ENCODE results near the gene HACD3.

HACD3 gene

DNA sequence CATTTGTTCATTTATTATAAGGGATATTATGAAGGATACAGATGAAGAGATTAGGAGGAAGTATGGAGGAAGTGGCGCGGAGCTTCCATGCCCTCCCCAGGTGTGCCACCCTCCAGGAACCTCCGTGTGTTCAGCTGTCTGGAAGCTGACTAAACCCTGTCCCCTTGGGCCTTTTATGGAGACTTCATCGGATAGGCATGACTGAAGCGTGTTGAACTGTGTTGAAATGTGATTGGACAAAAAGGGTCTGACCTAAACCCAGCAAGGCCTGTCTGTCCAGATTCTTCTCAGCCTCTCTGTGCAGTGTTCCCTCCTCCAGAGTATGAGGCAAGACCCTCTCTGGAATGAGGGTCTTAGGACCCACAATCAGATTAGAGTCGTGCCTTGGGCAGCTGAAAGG is 31.7 kb downstream of the HACD3 start:
- H3K36me3 ChIP-seq (ENCODE audit: control insufficient read depth in 2 of 2, insufficient read depth in 2 of 2, low read length in 2 of 2) = peaks cover 18 to 29% of the 10 kb centered on the region in 2 donors
- H3K4me1 ChIP-seq (ENCODE audit: control insufficient read depth in 2 of 2, insufficient read depth in 2 of 2, low read length in 2 of 2) = no peaks in the 10 kb centered on the region
- no peaks in the 10 kb centered on the region for H3K9me3 ChIP-seq (ENCODE audit: control insufficient read depth in 2 of 2, low read length in 2 of 2)
- H3K27ac ChIP-seq (ENCODE audit: low read depth in 2 of 2, low read length in 2 of 2) = no peak overlapping the region
- no peak overlapping the region for H3K9ac ChIP-seq (ENCODE audit: low read depth in 1 of 2, low read length in 2 of 2)
- no peak overlapping the region for H3K4me3 ChIP-seq (ENCODE audit: low read length in 2 of 2)
- H3K27me3 ChIP-seq (ENCODE audit: control insufficient read depth in 2 of 2, insufficient read depth in 2 of 2, low read length in 2 of 2) = no peaks in the 10 kb centered on the region

DNA sequence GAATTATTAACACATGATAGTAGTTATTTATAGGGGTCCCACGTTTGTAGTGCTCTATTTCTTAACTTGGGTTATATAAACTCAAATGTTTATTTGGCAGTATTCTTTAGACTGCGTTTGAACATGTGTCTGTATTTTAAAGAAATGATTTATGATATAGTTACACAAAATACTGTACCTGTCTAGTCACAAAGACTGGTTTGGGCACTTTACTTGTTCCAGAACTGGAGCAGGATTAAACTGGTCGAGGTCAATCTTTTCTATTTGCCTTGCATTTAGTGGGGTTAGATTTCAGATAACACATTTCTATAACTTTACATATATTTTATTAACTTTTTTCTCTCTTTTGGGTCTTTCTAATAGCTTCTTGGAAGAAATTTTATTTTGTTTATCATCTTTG is 39.5 kb downstream of the HACD3 start:
- H3K4me1 ChIP-seq (ENCODE audit: control insufficient read depth in 2 of 2, insufficient read depth in 2 of 2, low read length in 2 of 2) = no peaks in the 10 kb centered on the region
- no peak overlapping the region for H3K9ac ChIP-seq (ENCODE audit: low read depth in 1 of 2, low read length in 2 of 2)
- peaks cover 0 to 14% of the 10 kb centered on the region in 2 donors for H3K36me3 ChIP-seq (ENCODE audit: control insufficient read depth in 2 of 2, insufficient read depth in 2 of 2, low read length in 2 of 2)
- H3K4me3 ChIP-seq (ENCODE audit: low read length in 2 of 2) = no peak overlapping the region
- no peak overlapping the region for H3K27ac ChIP-seq (ENCODE audit: low read depth in 2 of 2, low read length in 2 of 2)
- no peaks in the 10 kb centered on the region for H3K9me3 ChIP-seq (ENCODE audit: control insufficient read depth in 2 of 2, low read length in 2 of 2)
- no peaks in the 10 kb centered on the region for H3K27me3 ChIP-seq (ENCODE audit: control insufficient read depth in 2 of 2, insufficient read depth in 2 of 2, low read length in 2 of 2)

DNA sequence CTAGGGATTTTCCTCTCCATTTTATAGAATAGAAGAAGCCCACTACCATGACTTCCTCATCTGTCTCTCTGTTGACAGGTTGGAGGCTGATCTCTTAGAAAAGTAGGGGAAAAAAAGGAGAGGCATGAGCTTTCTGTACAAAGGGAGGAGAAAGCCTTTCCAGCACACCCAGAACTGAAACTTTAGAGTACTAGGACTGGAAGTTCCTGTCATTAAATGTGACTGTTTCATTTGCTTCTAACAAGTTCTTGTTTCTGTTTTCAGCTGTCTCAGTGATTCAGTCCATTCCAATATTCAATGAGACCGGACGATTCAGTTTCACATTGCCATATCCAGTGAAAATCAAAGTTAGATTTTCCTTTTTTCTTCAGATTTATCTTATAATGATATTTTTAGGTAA is 41.7 kb downstream of the HACD3 start:
- Histone ChIP-seq H3K36me3 (ENCODE audit: control insufficient read depth in 2 of 2, insufficient read depth in 2 of 2, low read length in 2 of 2) (peaks cover 0 to 15% of the 10 kb centered on the region in 2 donors), H3K4me3 (ENCODE audit: low read length in 2 of 2) (no peak overlapping the region), H3K9me3 (ENCODE audit: control insufficient read depth in 2 of 2, low read length in 2 of 2) (no peaks in the 10 kb centered on the region), H3K4me1 (ENCODE audit: control insufficient read depth in 2 of 2, insufficient read depth in 2 of 2, low read length in 2 of 2) (no peaks in the 10 kb centered on the region), H3K9ac (ENCODE audit: low read depth in 1 of 2, low read length in 2 of 2) (no peak overlapping the region), H3K27ac (ENCODE audit: low read depth in 2 of 2, low read length in 2 of 2) (no peak overlapping the region), H3K27me3 (ENCODE audit: control insufficient read depth in 2 of 2, insufficient read depth in 2 of 2, low read length in 2 of 2) (no peaks in the 10 kb centered on the region)

DNA sequence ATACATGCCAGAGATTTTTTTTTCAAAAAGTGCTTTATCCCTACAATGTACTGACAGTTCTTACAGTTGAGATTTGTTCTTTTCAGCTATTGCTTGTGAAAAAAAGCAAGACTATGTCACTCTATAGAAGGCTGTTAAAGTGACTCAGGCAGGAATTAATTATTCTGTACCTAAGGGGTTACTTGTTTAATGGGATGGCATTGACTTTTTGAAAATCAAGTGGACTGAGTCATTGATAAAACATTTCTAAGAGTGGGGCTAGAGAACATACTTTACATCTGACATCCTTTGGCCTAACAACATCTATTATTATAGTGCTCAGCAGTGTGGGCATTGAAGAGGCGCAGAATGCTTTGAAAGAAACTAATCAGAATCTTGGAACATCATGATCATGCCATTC is 46.4 kb downstream of the HACD3 start:
- Histone ChIP-seq H3K27ac (ENCODE audit: low read depth in 2 of 2, low read length in 2 of 2) (no peak overlapping the region), H3K36me3 (ENCODE audit: control insufficient read depth in 2 of 2, insufficient read depth in 2 of 2, low read length in 2 of 2) (peaks cover 37 to 47% of the 10 kb centered on the region in 2 donors), H3K27me3 (ENCODE audit: control insufficient read depth in 2 of 2, insufficient read depth in 2 of 2, low read length in 2 of 2) (no peaks in the 10 kb centered on the region), H3K9ac (ENCODE audit: low read depth in 1 of 2, low read length in 2 of 2) (no peak overlapping the region), H3K4me1 (ENCODE audit: control insufficient read depth in 2 of 2, insufficient read depth in 2 of 2, low read length in 2 of 2) (no peaks in the 10 kb centered on the region), H3K9me3 (ENCODE audit: control insufficient read depth in 2 of 2, low read length in 2 of 2) (no peaks in the 10 kb centered on the region), H3K4me3 (ENCODE audit: low read length in 2 of 2) (no peak overlapping the region)

DNA sequence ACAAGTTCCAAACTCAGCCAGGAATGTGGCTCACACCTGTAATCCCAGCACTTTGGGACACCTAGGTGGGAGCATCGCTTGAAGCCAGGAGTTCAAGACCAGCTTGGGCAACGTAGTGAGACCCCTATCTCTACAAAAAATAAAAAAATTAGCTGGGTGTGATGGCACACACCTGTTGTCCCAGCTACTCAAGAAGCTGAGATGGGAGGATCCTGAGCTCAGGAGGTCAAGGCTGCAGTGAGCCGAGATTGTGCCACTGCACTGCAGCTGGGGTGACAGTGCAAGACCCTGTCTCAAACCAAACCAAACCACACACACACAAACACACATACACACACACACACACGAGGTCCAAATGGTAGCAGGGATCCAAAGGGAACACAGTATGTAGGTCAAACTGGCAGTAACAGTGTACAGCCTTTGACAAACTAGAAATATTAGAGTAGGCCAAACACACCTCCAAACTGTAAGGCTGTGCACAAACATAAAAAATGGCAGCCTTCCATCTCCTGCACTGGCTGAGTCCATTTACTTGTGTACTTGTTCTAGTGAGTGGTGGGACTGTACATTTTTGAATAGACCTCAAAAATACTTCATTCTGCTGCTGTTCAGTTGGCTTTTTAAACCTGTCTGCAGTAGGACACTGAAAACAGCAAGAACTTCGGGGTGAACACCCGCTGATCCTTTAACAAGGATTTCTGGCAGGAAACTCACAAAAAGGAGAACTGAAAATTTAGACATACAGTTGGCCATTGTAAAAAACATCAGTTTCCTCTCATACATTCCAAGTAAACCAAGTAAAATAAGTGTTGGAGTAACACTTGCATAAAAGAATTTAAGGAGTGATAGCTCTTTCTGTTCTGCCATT is 47.1 kb downstream of the HACD3 start:
- Histone ChIP-seq H3K4me3 (ENCODE audit: low read length in 2 of 2) (no peak overlapping the region), H3K36me3 (ENCODE audit: control insufficient read depth in 2 of 2, insufficient read depth in 2 of 2, low read length in 2 of 2) (peaks cover 44 to 51% of the 10 kb centered on the region in 2 donors), H3K4me1 (ENCODE audit: control insufficient read depth in 2 of 2, insufficient read depth in 2 of 2, low read length in 2 of 2) (no peaks in the 10 kb centered on the region), H3K27ac (ENCODE audit: low read depth in 2 of 2, low read length in 2 of 2) (no peak overlapping the region), H3K27me3 (ENCODE audit: control insufficient read depth in 2 of 2, insufficient read depth in 2 of 2, low read length in 2 of 2) (no peaks in the 10 kb centered on the region), H3K9me3 (ENCODE audit: control insufficient read depth in 2 of 2, low read length in 2 of 2) (no peaks in the 10 kb centered on the region), H3K9ac (ENCODE audit: low read depth in 1 of 2, low read length in 2 of 2) (no peak overlapping the region)

DNA sequence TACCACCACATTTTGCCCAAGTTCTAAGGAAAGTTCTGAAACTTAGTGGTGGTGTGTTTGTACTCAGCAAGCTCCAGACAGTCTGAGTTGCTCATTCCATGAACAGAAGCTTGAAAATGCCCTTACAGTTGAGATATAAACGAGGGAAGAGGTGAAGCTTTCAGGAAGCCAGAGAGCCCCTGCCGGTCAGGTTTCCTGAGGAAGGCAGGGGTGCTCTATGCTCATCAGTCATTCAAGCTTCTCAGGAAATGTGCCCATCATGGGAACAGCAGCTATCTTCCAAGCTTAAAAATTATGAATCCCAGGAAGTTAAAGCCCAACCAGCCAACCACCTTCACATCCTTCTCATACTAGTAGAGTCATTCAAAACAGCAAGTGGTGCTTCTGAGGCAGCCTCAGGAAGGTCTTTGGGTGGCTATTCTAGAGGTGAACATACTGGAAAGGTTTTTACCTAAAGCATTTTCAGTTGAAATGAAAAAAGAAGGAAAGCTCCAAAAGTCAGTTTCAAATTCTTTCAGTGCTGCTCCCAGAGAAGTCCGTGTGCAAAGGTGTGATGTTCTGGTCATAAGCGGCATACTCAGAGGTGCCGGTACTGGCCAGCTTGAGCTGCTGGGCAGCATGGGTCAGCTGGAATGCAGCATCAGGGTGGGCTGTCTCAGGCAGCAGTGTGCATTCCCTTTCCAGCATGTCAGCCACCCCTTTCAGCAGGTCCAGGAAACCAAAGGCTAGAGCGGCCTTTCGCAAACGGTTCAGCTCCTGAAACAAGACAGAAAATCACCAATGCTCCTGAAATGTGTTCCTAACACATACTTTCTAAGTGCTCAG is 48.9 kb downstream of the HACD3 start:
- H3K9me3 ChIP-seq (ENCODE audit: control insufficient read depth in 2 of 2, low read length in 2 of 2) = no peaks in the 10 kb centered on the region
- no peaks in the 10 kb centered on the region for H3K4me1 ChIP-seq (ENCODE audit: control insufficient read depth in 2 of 2, insufficient read depth in 2 of 2, low read length in 2 of 2)
- H3K9ac ChIP-seq (ENCODE audit: low read depth in 1 of 2, low read length in 2 of 2) = no peak overlapping the region
- no peak overlapping the region for H3K4me3 ChIP-seq (ENCODE audit: low read length in 2 of 2)
- no peak overlapping the region for H3K27ac ChIP-seq (ENCODE audit: low read depth in 2 of 2, low read length in 2 of 2)
- H3K36me3 ChIP-seq (ENCODE audit: control insufficient read depth in 2 of 2, insufficient read depth in 2 of 2, low read length in 2 of 2) = peaks cover 55 to 60% of the 10 kb centered on the region in 2 donors
- no peaks in the 10 kb centered on the region for H3K27me3 ChIP-seq (ENCODE audit: control insufficient read depth in 2 of 2, insufficient read depth in 2 of 2, low read length in 2 of 2)

DNA sequence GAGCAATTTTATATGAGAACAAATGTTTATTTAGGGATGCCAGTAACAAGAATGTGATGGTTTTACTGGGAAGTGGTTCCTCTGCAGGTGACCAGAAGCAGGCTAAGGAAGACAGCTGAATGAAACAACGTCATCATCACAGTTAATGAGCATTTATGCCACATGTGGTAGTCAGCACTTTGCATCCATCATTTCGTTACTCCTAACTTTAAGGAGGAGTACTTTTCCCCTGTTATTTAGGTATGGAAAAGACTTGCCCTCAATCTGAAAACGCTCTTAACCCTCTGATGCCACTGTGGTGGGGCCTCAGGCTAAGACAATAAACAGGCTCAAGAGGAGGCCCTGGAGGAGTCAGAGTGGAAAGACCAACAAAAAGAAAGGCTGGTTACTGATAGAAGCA is 49.5 kb downstream of the HACD3 start:
- Histone ChIP-seq H3K4me3 (ENCODE audit: low read length in 2 of 2) (no peak overlapping the region), H3K27me3 (ENCODE audit: control insufficient read depth in 2 of 2, insufficient read depth in 2 of 2, low read length in 2 of 2) (no peaks in the 10 kb centered on the region), H3K36me3 (ENCODE audit: control insufficient read depth in 2 of 2, insufficient read depth in 2 of 2, low read length in 2 of 2) (peaks cover 60 to 61% of the 10 kb centered on the region in 2 donors), H3K4me1 (ENCODE audit: control insufficient read depth in 2 of 2, insufficient read depth in 2 of 2, low read length in 2 of 2) (no peaks in the 10 kb centered on the region), H3K9ac (ENCODE audit: low read depth in 1 of 2, low read length in 2 of 2) (no peak overlapping the region), H3K9me3 (ENCODE audit: control insufficient read depth in 2 of 2, low read length in 2 of 2) (no peaks in the 10 kb centered on the region), H3K27ac (ENCODE audit: low read depth in 2 of 2, low read length in 2 of 2) (no peak overlapping the region)

DNA sequence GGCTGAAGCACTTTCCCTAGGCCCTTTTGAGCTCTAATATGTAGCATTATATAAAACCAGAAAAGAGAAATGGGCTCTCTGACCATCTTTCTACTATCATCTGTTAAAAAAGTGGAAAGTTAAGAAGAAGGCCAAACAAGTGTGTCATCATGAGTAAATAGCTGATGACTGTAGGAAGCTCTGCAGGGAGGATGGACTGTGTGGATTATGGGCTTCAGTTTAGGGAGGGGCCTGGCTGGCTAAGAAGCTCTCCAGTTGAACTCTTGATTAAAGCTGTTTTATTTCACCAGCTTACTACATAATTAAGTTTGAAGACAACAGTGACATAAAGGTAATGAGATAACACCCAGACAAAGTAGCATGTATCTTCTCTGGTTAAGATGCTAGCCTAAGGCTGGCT is 50.0 kb downstream of the HACD3 start:
- Histone ChIP-seq H3K9ac (ENCODE audit: low read depth in 1 of 2, low read length in 2 of 2) (no peak overlapping the region), H3K27ac (ENCODE audit: low read depth in 2 of 2, low read length in 2 of 2) (no peak overlapping the region), H3K36me3 (ENCODE audit: control insufficient read depth in 2 of 2, insufficient read depth in 2 of 2, low read length in 2 of 2) (peaks cover 61 to 62% of the 10 kb centered on the region in 2 donors), H3K27me3 (ENCODE audit: control insufficient read depth in 2 of 2, insufficient read depth in 2 of 2, low read length in 2 of 2) (no peaks in the 10 kb centered on the region), H3K9me3 (ENCODE audit: control insufficient read depth in 2 of 2, low read length in 2 of 2) (no peaks in the 10 kb centered on the region), H3K4me3 (ENCODE audit: low read length in 2 of 2) (no peak overlapping the region), H3K4me1 (ENCODE audit: control insufficient read depth in 2 of 2, insufficient read depth in 2 of 2, low read length in 2 of 2) (no peaks in the 10 kb centered on the region)

DNA sequence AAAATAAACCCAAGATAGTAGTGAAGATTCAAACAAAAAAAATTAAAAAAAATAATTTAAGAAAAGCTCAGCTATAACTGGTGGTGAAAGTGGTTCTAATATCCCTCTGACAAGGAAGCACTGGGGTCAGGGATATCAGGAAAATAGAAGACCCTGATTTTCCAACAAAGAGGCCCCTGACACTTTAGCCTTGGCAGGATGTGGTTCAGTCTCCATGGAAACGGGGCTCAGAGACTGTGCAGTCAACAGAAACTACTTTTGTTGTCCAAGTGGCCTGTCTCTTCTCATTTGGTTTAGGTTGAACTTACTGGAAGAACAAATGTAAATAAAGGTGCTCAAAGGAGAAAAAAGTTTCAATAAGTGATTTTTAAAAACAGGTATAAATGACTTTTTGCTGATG is 53.4 kb downstream of the HACD3 start:
- no peaks in the 10 kb centered on the region for H3K27me3 ChIP-seq (ENCODE audit: control insufficient read depth in 2 of 2, insufficient read depth in 2 of 2, low read length in 2 of 2)
- no peak overlapping the region for H3K9ac ChIP-seq (ENCODE audit: low read depth in 1 of 2, low read length in 2 of 2)
- no peak overlapping the region for H3K27ac ChIP-seq (ENCODE audit: low read depth in 2 of 2, low read length in 2 of 2)
- H3K9me3 ChIP-seq (ENCODE audit: control insufficient read depth in 2 of 2, low read length in 2 of 2) = no peaks in the 10 kb centered on the region
- H3K4me1 ChIP-seq (ENCODE audit: control insufficient read depth in 2 of 2, insufficient read depth in 2 of 2, low read length in 2 of 2) = no peaks in the 10 kb centered on the region
- H3K4me3 ChIP-seq (ENCODE audit: low read length in 2 of 2) = no peak overlapping the region
- H3K36me3 ChIP-seq (ENCODE audit: control insufficient read depth in 2 of 2, insufficient read depth in 2 of 2, low read length in 2 of 2) = peaks cover 51 to 54% of the 10 kb centered on the region in 2 donors

DNA sequence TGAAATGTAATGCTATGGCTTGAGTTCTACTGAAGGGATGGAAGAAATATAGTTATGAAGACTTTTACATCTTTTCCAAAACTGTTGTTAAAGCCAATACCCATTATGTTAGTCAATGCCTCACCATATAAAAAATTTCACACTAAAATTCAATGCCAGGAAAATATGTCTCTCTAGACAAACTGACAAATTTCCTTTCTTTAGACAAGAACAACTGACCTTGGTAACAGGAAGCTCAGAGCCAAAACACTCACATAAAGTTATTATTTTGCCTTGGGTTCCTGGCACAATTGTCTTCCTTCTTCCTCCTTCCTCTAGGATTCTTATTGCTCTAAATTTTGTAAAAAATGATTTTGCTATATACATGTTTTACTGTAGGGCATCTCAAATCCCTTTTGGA is 54.0 kb downstream of the HACD3 start:
- no peak overlapping the region for H3K4me3 ChIP-seq (ENCODE audit: low read length in 2 of 2)
- peaks cover 46 to 52% of the 10 kb centered on the region in 2 donors for H3K36me3 ChIP-seq (ENCODE audit: control insufficient read depth in 2 of 2, insufficient read depth in 2 of 2, low read length in 2 of 2)
- H3K27me3 ChIP-seq (ENCODE audit: control insufficient read depth in 2 of 2, insufficient read depth in 2 of 2, low read length in 2 of 2) = no peaks in the 10 kb centered on the region
- H3K9ac ChIP-seq (ENCODE audit: low read depth in 1 of 2, low read length in 2 of 2) = no peak overlapping the region
- no peaks in the 10 kb centered on the region for H3K9me3 ChIP-seq (ENCODE audit: control insufficient read depth in 2 of 2, low read length in 2 of 2)
- no peak overlapping the region for H3K27ac ChIP-seq (ENCODE audit: low read depth in 2 of 2, low read length in 2 of 2)
- H3K4me1 ChIP-seq (ENCODE audit: control insufficient read depth in 2 of 2, insufficient read depth in 2 of 2, low read length in 2 of 2) = no peaks in the 10 kb centered on the region

Measured in mucosa of rectum (tissue), 2 donors.